ENCODE results near the gene IDS. TPM values are rescaled to one million over a fixed set of nuclear protein-coding genes. Genes with fewer than 3 reads are reported as not detected.

Gene IDS
- total RNA-seq, 2 donors from 2014 or later: 88.2 to 102 TPM

DNA sequence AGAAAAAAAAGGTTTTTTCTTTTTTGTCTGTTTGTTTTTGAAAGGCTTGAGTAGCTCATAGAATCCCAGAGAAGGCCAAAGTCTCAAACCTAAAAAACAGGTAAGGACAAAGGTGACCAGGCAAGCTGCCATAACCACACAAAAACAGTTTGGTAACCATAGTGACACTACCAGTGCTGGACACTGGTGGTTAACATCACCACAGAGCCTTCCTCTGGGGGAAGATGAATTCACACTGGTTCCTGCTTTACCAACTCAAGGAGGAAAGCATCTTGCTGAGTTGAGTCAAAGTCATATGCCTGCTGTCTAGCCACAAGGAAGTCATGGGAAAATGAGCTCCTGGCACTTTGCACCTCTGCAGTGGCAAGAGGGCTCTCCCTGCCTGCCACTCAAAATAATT lies 32.5 kb downstream of the IDS start:
- intact Hi-C loops (cut with DNase I): loop anchor here in 1 of 2 donors (10.0 kb wide), 1 partner anchor 1338 kb away; no protein-coding TSS in a partner anchor
- no peak for DNase-seq (ENCODE audit: low spot score)

DNA sequence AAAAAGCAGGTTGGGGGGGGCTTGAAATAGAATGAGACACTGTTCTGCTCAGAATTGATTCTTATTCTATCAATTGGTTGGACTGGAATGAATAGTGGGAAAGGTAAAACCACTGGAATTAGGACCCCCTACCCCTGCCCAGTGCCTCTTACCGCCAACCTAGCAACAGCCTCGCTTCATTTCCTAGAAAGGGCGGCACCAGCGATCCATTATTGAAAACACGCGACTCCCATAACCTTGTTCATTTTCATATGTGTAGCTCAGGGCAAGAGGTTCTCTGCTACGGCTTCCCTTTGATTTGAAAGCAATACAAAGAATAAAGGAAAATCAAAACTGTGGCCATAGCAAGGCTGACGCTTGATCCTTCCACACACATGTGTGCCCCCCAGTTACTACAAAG lies 33.7 kb downstream of the IDS start:
- intact Hi-C loops (cut with DNase I): loop anchor here in 1 of 2 donors (10.0 kb wide), 1 partner anchor 1337 kb away; no protein-coding TSS in a partner anchor
- no peak for DNase-seq (ENCODE audit: low spot score)

DNA sequence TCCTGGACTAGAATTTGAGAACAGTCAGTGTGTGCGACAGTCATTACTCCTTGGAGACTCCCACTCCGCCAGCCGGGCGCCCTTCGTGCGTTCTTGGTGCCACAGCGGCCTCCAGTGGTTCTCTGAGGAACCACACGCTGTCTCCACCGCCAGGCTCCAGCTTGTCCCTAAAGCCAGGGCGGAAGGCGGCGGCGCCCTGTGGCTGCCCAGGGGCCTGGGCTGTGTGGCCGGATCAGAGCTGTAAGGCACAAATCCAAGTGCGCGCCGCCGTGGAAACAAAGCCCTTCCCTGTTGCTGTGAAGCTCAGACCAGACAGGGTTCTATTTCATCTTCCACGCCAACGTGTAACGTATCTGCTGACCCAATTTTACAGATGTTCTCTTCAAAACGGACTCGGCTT lies 34.2 kb downstream of the IDS start:
- peak; percentile 92 for DNase-seq (ENCODE audit: low spot score)

DNA sequence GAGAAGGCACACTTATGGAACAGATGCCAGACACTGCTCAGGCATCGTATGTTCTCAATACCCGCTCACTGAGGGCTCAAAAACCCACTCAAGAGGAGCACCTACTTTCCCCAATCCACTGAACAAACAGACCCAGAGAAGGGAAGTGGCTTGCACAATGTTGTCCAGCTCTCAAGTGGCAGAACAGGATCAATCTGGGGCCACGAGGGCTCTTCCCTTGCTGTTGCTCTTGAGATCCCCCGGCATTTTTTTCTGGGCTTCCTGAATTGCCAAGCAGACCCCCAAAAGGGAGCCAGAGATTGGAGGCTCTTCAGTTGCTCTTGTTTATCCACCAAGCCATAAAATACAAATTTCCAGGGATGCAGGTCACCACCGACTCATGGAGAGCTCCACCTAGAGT lies 35.7 kb downstream of the IDS start:
- DNase-seq (ENCODE audit: low spot score): no peak
- intact Hi-C loops (cut with DNase I): loop anchor here in 1 of 2 donors (5.0 kb wide), 1 partner anchor 1517 kb away; no protein-coding TSS in a partner anchor

More for the DNA sequence above, 34.2 kb downstream of the IDS start:
- intact Hi-C loops (cut with DNase I): loop anchor here in 1 of 2 donors (10.0 kb wide), 1 partner anchor 1336 kb away; no protein-coding TSS in a partner anchor

DNA sequence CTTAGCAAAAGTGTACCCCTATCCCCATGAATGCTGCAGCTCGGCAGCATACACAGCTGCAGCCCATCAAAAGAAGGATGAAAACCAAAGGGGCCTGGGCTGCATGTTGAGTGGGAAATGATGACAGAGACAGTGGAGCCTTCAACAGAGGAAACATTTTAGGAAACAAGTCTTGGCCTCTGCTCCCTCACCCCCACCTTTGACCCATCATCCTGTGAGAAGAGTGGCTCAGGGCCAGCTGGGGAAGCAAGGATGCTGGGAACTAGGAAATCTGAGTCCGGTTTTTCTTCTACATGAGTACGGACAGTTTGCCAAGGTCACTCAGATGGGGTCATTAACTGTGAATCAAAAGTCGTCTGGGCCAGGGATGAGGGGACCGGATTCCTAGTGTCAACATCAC lies 37.2 kb downstream of the IDS start:
- no peak for DNase-seq (ENCODE audit: low spot score)
- intact Hi-C loops (cut with DNase I): loop anchor here in 1 of 2 donors (5.0 kb wide), 1 partner anchor 1516 kb away; no protein-coding TSS in a partner anchor

DNA sequence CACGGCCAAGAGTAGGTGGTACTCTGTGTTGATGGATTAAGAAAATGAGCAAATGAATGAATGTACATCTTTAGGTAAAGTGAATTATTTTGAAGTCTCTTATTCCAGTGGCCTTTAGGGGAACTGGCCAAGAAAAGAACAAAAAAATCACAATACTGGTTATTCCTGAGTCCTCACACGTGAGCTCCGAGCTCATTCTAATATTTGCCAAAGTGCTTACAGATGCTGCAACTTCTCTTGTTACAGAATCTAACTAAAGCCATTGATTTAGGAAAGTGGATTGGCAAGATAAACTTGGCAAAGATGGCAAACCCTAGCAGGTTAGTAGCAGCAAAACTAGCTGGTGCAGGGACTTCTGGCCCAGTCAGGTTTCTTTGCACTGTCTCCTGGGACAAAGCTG lies 37.6 kb downstream of the IDS start:
- intact Hi-C loops (cut with DNase I): loop anchor here in 1 of 2 donors (5.0 kb wide), 1 partner anchor 1515 kb away; no protein-coding TSS in a partner anchor
- DNase-seq (ENCODE audit: low spot score): no peak

DNA sequence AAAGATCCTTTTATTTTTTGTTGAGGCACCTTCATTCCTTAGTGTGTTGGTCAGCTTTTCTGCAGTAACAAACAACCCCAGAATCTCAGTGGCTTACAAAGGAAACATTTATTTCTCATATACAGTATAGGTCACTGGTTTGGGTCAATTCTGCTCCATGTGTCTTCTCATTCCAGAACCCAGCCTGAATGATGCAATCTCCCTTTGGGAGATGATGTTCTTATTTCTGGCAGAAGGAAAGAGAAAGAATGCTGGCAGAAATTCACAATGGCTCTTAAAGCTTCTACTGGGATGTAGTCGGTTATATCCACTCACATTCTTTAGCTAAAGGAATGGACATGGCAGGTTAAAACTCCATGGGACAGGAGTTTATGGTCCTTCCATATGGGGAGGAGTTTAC lies 42.3 kb downstream of the IDS start:
- DNase-seq (ENCODE audit: low spot score): no peak
- intact Hi-C loops (cut with DNase I): no loop called here

DNA sequence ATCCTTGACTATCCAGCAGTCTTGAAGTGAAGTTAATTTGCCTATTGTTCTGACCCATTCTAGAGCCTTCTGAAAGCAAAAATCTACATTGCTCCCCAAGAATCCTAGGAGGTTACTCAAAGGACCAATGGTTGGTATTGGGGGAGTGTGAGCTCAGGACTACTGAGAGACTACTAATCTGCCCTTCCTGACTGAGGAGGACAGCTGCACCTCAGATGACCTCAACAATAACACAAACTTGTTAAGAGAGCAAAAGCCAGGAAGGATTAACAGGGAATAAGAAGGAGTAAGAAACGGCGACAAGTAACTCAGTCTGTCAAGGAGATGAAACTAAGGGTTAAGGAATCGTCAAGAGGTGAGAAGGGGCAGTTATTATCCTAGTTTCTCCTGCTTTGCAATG lies 43.4 kb downstream of the IDS start:
- intact Hi-C loops (cut with DNase I): no loop called here
- no peak for DNase-seq (ENCODE audit: low spot score)

DNA sequence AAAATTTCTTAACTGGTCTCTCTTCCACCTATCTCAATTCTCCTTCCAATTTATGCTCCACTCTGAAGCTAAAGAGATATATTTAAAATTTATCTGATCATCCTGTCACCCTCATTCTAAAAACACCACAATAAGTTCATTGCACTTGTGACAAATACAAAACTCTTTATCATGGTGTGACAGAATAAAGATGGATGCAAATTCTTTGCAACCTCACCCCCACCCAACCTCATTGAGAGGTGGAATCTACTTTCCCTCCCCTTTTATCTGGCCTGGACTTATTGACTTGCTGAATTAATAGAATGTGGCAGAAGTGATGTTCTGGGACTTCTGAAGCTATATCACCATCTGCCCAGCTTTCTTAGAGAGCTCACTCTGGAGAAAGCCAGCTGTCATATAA lies 46.5 kb downstream of the IDS start:
- intact Hi-C loops (cut with DNase I): no loop called here
- DNase-seq (ENCODE audit: low spot score): no peak

DNA sequence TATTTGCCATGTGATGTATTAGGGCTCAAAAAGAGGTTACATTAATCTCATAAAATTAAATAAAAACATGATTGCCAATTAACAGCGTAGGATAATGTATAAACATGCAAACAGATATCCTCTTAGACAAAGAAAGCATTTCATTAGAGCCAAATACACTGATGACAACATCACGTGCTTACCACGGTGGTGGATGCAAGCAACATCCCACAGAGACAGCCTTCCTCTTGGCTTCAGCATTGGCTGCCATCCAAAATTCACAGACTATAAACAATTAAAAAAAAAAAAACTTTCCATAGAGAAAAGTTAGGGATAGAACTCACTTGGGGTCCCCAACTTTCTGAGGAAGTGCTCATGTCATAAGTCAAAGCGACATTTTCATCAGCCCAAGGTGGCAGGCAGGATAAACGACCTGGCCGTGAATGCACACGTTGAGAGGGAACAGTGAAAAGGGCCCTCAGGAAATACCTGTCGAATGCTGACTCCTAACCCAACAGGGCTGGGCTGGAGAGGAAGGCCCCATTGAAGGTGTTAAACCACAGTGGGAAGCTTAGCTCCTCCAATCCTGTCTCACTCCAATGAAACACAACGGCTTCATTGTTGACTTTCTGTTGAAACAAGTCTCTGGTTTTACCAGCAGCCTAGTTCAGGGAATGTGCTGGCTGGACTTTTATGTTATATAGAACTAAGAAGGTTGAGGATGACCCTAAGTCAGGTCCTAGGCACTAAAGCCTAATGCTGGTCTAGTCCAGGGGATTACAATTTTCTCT lies 48.4 kb downstream of the IDS start:
- intact Hi-C loops (cut with DNase I): no loop called here

DNA sequence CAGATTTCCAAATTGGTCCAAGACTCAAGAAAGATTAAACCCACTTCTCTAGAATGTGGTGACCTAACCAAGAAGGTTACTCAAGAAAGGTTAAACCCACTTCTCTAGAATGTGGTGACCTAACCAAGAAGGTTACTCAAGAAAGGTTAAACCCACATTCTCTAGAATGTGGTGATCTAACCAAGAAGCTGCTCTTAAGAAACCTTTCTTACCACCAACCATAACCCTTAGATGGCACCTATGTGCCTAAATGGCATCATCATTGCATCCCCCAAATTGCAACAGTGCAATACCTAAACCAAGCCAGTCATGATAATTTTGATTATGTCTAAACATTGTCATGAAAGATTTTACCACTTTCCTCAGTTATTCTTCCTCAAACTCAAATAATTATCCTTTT lies 49.2 kb downstream of the IDS start:
- intact Hi-C loops (cut with DNase I): no loop called here
- DNase-seq (ENCODE audit: low spot score): no peak

More for the DNA sequence above, 48.4 kb downstream of the IDS start:
- DNase-seq (ENCODE audit: low spot score): no peak

DNA sequence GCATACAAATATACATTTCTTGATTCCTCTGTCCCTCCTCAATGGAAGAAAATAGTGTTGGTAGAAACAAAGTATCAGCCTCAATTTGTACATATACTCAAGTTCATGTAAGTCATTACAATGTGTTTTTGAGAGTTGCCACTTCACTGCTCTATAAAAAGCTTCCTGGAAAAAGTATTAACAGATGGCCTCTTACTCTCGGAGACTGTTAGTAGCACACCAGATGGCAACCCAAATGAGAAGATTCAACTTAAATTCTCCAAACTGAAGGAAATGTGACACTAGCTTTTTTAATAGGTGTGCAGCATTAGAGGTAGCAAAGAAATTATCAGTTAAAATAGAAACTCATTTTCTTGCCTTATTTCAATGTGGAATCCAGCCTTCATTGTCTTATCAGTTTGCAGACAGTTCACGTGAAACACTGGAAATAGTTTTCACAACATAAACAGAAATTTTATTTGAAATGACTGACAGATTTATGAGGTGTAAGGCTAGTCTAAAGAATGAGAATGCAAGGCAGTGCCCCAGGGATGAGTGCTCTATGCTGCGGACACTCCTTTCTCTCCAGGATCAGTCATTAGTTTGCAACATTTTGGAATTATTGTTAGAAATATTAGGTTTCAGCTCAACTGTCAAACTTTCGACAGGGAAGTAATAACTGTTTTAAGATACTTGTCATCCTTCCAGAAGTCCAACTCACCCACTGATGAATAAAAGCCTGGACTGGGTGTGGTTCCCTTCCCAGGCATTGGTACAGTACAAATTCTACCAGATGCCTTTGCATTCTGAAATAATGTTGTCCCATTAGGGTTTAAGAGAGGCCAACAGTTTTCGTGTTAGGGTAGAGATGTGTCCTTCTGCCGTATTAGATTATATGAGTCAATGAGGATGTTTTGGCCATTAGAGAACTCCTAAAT lies 50.9 kb downstream of the IDS start:
- intact Hi-C loops (cut with DNase I): no loop called here
- DNase-seq (ENCODE audit: low spot score): no peak

DNA sequence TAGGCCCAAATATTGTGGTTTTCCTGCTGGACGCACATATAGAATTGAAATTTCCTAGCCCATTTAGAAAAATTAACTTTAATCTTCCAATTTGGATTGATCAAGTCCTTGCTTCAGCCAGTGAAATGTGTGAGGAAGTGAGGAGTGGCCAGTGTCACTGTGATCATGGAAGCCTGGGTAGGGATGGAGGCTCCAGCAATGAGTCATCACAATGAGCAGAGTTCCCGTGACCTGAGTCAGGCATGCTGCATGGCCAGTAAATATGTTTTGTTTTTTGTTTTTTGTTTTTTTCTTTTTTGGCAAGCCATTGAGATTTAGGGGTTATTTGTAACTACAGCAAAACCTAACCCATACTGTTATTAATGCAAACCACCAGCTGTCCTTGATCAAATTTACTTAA lies 52.1 kb downstream of the IDS start:
- DNase-seq (ENCODE audit: low spot score): no peak
- intact Hi-C loops (cut with DNase I): no loop called here

DNA sequence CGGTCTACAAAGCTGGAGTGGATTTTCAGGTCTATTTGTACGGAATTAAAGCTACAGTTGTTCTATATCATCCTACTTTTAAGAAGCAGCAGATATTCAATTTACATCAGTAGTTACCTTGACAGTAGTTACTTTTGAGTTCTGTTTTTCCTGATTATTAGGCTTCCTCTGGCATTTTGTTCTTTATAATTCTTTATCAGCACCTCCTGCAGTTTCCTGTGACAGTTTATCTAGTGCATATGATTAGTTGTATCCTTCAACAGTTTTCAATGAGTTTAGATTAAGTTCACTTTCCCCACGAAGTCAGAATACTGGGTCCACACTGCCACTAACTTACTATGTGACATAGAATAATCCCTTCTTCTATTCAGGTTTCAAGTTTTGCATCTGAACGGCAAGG lies 71.7 kb downstream of the IDS start:
- intact Hi-C loops (cut with DNase I): no loop called here
- DNase-seq (ENCODE audit: low spot score): no peak

DNA sequence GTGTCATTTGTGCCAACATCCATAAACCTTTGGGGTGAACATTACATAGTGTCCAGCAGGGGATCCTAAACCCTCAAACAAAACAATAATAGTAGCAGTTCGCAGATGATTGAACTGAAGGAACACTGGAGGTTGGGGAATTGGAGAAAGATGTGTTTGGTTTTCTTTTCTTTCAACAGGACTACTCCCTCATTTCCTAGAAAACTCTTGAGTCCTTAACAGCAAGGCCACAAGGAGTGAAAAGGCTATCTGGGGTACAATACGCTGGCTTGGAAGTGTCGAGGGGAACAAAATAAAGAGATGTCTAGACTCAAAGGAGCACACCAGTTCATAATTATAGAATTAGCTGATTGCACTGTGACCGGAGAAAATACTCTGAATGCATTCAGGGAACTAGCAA lies 72.1 kb downstream of the IDS start:
- no peak for DNase-seq (ENCODE audit: low spot score)
- intact Hi-C loops (cut with DNase I): no loop called here

Other genes starting within 250 kb of the IDS start
- 10 to 100 TPM; 15.8 to 18.1 TPM for gene EOLA1, start 35.7 kb upstream of the IDS start, total RNA-seq
- not detected for gene HSFX3, start 44.6 kb upstream of the IDS start, total RNA-seq
- gene MAGEA9B, start 82.2 kb upstream of the IDS start, total RNA-seq: not detected
- under 1 TPM in 1 of 2 donors, not detected in 1; 0.48 TPM for gene HSFX2, start 90.0 kb upstream of the IDS start, total RNA-seq
- 10 to 100 TPM; 20.8 to 22.1 TPM for gene TMEM185A, start 126.5 kb upstream of the IDS start, total RNA-seq
- gene MAGEA11, start 206.8 kb upstream of the IDS start, total RNA-seq: not detected

All from posterior vena cava (tissue), 2 donors.